HG03354 (cell line): ENCODE data around the gene FEV.

ENCODE experiments used
- ATAC-seq: cut with Tn5 transposase; IDR thresholded peaks from one replicate; pipeline ENCODE4 v1.9.1; 2021; ENCODE audit warnings: mild to moderate bottlenecking; ENCODE audit not compliant: unreplicated experiment, poor library complexity, severe bottlenecking

Gene FEV

GRCh38 chr2:219018286-219018685, 33.3 kb upstream of the FEV start:
- no peak for ATAC-seq

GRCh38 chr2:219017201-219017931, 32.4 kb upstream of the FEV start:
- no peak for ATAC-seq

GRCh38 chr2:219016721-219017120, 31.7 kb upstream of the FEV start:
- no peak for ATAC-seq

- ATAC-seq, result no peak
Measured at GRCh38 chr2:219010873-219011272, 25.9 kb upstream of the FEV start.

- no peak for ATAC-seq
Measured at GRCh38 chr2:219010162-219010756, 25.3 kb upstream of the FEV start.

GRCh38 chr2:219009294-219009693, 24.3 kb upstream of the FEV start:
- no peak for ATAC-seq

- no peak for ATAC-seq
Measured at GRCh38 chr2:219003979-219004378, 19.0 kb upstream of the FEV start.

GRCh38 chr2:219003267-219003634, 18.3 kb upstream of the FEV start:
- ATAC-seq, result no peak

GRCh38 chr2:219002395-219003266, 17.6 kb upstream of the FEV start:
- ATAC-seq, result no peak

GRCh38 chr2:219001577-219002394, 16.8 kb upstream of the FEV start:
- no peak for ATAC-seq

GRCh38 chr2:219001100-219001576, 16.2 kb upstream of the FEV start:
- ATAC-seq, result no peak

- ATAC-seq, result no peak
Measured at GRCh38 chr2:219000569-219000960, 15.6 kb upstream of the FEV start.

- ATAC-seq, result no peak
Measured at GRCh38 chr2:218999881-219000568, 15.0 kb upstream of the FEV start.

GRCh38 chr2:218999021-218999880, 14.3 kb upstream of the FEV start:
- no peak for ATAC-seq

- ATAC-seq, result no peak
Measured at GRCh38 chr2:218998414-218999002, 13.5 kb upstream of the FEV start.

- ATAC-seq, result no peak
Measured at GRCh38 chr2:218997731-218998130, 12.7 kb upstream of the FEV start.

- no peak for ATAC-seq
Measured at GRCh38 chr2:218996937-218997336, 12.0 kb upstream of the FEV start.
